GM23338 (cell line): ENCODE data around the gene FAM120A. TPM values are rescaled to one million over a fixed set of nuclear protein-coding genes. Genes with fewer than 3 reads are reported as not detected.

Experiments
- ATAC-seq: fragments of 200-7000 bp; cut with Tn5 transposase; 3 replicates; pipeline ENCODE4 v1.9.1; 2020
- DNase-seq: peaks from one replicate; pipeline ENCODE4 v3.0.0-alpha.2; 2015; ENCODE audit warnings: low spot score
- H2AFZ ChIP-seq: fragments of 200-600 bp; sonication (generic); 2 replicates; pipeline ENCODE4 v1.8.0; 2016; ENCODE audit warnings: antibody characterized with exemption, mild to moderate bottlenecking, moderate library complexity
- H3F3A ChIP-seq: fragments of 200-600 bp; sonication (generic); replicated peaks from 2 replicates; pipeline ENCODE4 v1.8.0; 2017; ENCODE audit warnings: antibody characterized with exemption, mixed run types, low read depth
- H3K27ac ChIP-seq: fragments of 200-600 bp; sonication (generic); 2 replicates; pipeline ENCODE4 v1.6.1; 2016; ENCODE audit warnings: low read depth
- H3K27me3 ChIP-seq: fragments of 200-600 bp; sonication (generic); 2 replicates; pipeline ENCODE4 v1.8.0; 2016; ENCODE audit warnings: mild to moderate bottlenecking, mixed run types, moderate library complexity; ENCODE audit not compliant: insufficient read depth
- H3K36me3 ChIP-seq: fragments of 200-600 bp; sonication (generic); 2 replicates; pipeline ENCODE4 v1.8.0; 2016; ENCODE audit warnings: mild to moderate bottlenecking; ENCODE audit not compliant: insufficient read depth
- H3K4me1 ChIP-seq: fragments of 200-600 bp; sonication (generic); 2 replicates; pipeline ENCODE4 v1.8.0; 2016; ENCODE audit warnings: mild to moderate bottlenecking, moderate library complexity; ENCODE audit not compliant: insufficient read depth
- H3K4me2 ChIP-seq: fragments of 200-600 bp; sonication (generic); 2 replicates; pipeline ENCODE4 v1.7.1; 2017; ENCODE audit warnings: mixed run types
- H3K4me3 ChIP-seq: fragments of 200-600 bp; sonication (generic); 2 replicates; pipeline ENCODE4 v1.6.1; 2016; ENCODE audit warnings: mixed run types
- H3K79me2 ChIP-seq: fragments of 200-600 bp; sonication (generic); replicated peaks from 2 replicates; pipeline ENCODE4 v1.8.0; 2017; ENCODE audit warnings: mild to moderate bottlenecking; ENCODE audit not compliant: insufficient read depth
- H3K9me2 ChIP-seq: fragments of 200-600 bp; sonication (generic); 2 replicates; pipeline ENCODE4 v1.8.0; 2017; ENCODE audit not compliant: insufficient read depth
- H4K20me1 ChIP-seq: fragments of 200-600 bp; sonication (generic); replicated peaks from 2 replicates; pipeline ENCODE4 v1.8.0; 2017; ENCODE audit warnings: mild to moderate bottlenecking; ENCODE audit not compliant: insufficient read depth
- H3K27ac Mint-ChIP-seq: 2 replicates; pipeline ENCODE4 v1.8.0; 2020; ENCODE audit warnings: inconsistent platforms, mild to moderate bottlenecking, moderate library complexity, mixed read lengths
- H3K27me3 Mint-ChIP-seq: 3 replicates; pipeline ENCODE4 v1.8.0; 2022; ENCODE audit warnings: low read depth, mild to moderate bottlenecking, moderate library complexity, mixed read lengths, inconsistent platforms; ENCODE audit not compliant: insufficient read depth, poor library complexity
- H3K36me3 Mint-ChIP-seq: 3 replicates; pipeline ENCODE4 v1.8.0; 2021; ENCODE audit warnings: low read depth, mild to moderate bottlenecking, inconsistent platforms, moderate library complexity, mixed read lengths
- H3K4me1 Mint-ChIP-seq: 3 replicates; pipeline ENCODE4 v1.8.0; 2020; ENCODE audit warnings: mild to moderate bottlenecking, inconsistent platforms, mixed read lengths
- H3K4me3 Mint-ChIP-seq: 3 replicates; pipeline ENCODE4 v1.8.0; 2021; ENCODE audit warnings: moderate library complexity, mild to moderate bottlenecking, inconsistent platforms, mixed read lengths
- H3K9me3 Mint-ChIP-seq: 3 replicates; pipeline ENCODE4 v1.8.0; 2020; ENCODE audit warnings: moderate library complexity, mild to moderate bottlenecking, inconsistent platforms, mixed read lengths
- CREB1 ChIP-seq: fragments of 250-450 bp; sonication (Bioruptor Pico); IDR thresholded peaks from 2 replicates; pipeline ENCODE4 v1.5.0; 2020; ENCODE audit warnings: low read depth, mild to moderate bottlenecking, moderate library complexity
- CTCF ChIP-seq, 2 experiments: fragments of 200-600 bp in 1 of 2; sonication (generic) in 1 of 2; conservative IDR thresholded peaks; 2 replicates each; pipeline versions ENCODE4 v1.5.1 to v1.6.1; 2016 to 2017; ENCODE audit warnings: antibody characterized with exemption in 2 of 2, low read depth in 2 of 2, mild to moderate bottlenecking in 2 of 2, moderate library complexity in 1 of 2
- EZH2phosphoT487 ChIP-seq: fragments of 200-600 bp; sonication (generic); IDR thresholded peaks from one replicate; pipeline ENCODE4 v1.8.1; 2018; ENCODE audit warnings: antibody characterized with exemption; ENCODE audit not compliant: unreplicated experiment
- JUNB ChIP-seq: IDR thresholded peaks from one replicate; pipeline ENCODE4 v1.6.1; 2016; ENCODE audit warnings: antibody characterized with exemption; ENCODE audit not compliant: unreplicated experiment
- NANOG ChIP-seq: IDR thresholded peaks from 2 replicates; pipeline ENCODE4 v1.6.1; 2016; ENCODE audit warnings: antibody characterized with exemption, borderline replicate concordance
- STAT1 ChIP-seq: IDR thresholded peaks from one replicate; pipeline ENCODE4 v1.6.1; 2016; ENCODE audit warnings: antibody characterized with exemption; ENCODE audit not compliant: unreplicated experiment
- polyA plus RNA-seq: library from polyadenylated mRNA; unstranded; fragments of >200 nt; fragmentation: Nextera tagmentation; extraction: Ambion mirVana; gene quantifications from 2 replicates; pipeline ENCODE4 v1.2.1, GENCODE V29; 2016
- total RNA-seq: library from RNA; depleted of rRNA; stranded (reverse); fragments of >200 nt; shearing (Covaris generic); gene quantifications from 2 replicates; pipeline ENCODE4 v1.2.3, GENCODE V29; 2014
- TF ChIP-seq, protein P1 (sequence below): IDR thresholded peaks from 2 replicates; pipeline ENCODE4 v1.6.1; 2016; ENCODE audit warnings: antibody characterized with exemption

FAM120A gene
- total and polyA plus RNA-seq, 2 experiments from 2014 or later, result 28.2 to 52.5 TPM

- TF ChIP-seq, protein P1, sequence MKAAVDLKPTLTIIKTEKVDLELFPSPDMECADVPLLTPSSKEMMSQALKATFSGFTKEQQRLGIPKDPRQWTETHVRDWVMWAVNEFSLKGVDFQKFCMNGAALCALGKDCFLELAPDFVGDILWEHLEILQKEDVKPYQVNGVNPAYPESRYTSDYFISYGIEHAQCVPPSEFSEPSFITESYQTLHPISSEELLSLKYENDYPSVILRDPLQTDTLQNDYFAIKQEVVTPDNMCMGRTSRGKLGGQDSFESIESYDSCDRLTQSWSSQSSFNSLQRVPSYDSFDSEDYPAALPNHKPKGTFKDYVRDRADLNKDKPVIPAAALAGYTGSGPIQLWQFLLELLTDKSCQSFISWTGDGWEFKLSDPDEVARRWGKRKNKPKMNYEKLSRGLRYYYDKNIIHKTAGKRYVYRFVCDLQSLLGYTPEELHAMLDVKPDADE, result no peak
- no peak for TF ChIP-seq STAT1
- TF ChIP-seq NANOG, result no peak
- no peak for TF ChIP-seq CTCF (conservative IDR thresholded peaks at IDR 0.05; ENCODE audit: low read depth in 2 of 2)
- no peak for TF ChIP-seq JUNB
- no peak for TF ChIP-seq CREB1 (CRISPR knock-in tag)
Observed at GRCh38 chr9:93555370-93555769, 103.9 kb downstream of the FAM120A start (continued).

GRCh38 chr9:93557366-93558137 lies 106.1 kb downstream of the FAM120A start:
- no peak overlapping the region for H3K4me3 ChIP-seq
- H3K27me3 Mint-ChIP-seq, result peaks cover 9% of the 10 kb centered on the region
- H4K20me1 ChIP-seq, result peaks cover 6% of the 10 kb centered on the region
- H3K36me3 Mint-ChIP-seq, result peaks cover 51% of the 10 kb centered on the region
- H3K79me2 ChIP-seq, result no peaks in the 10 kb centered on the region
- no peak overlapping the region for H3K4me2 ChIP-seq
- H3K27ac ChIP-seq, result no peak overlapping the region
- TF ChIP-seq CREB1 (CRISPR knock-in tag) (no peak), CTCF (conservative IDR thresholded peaks at IDR 0.05; ENCODE audit: low read depth in 2 of 2) (no peak), STAT1 (no peak), EZH2phosphoT487 (no peak)
- H3K27me3 ChIP-seq, result no peaks in the 10 kb centered on the region
- H3K4me3 Mint-ChIP-seq, result no peak overlapping the region
- H3K9me2 ChIP-seq, result no peaks in the 10 kb centered on the region
- no peak overlapping the region for H3K27ac Mint-ChIP-seq
- peaks cover 32% of the 10 kb centered on the region for H3K36me3 ChIP-seq
- H3K4me1 ChIP-seq, result peaks cover 11% of the 10 kb centered on the region; the same call in 1 of the 2 replicates
- no peaks in the 10 kb centered on the region for H3F3A ChIP-seq
- H3K9me3 Mint-ChIP-seq, result no peaks in the 10 kb centered on the region
- ATAC-seq (no peak), DNase-seq (no peak)
- peaks cover 10% of the 10 kb centered on the region; the same call in 2 of the 3 replicates for H3K4me1 Mint-ChIP-seq
- no peak overlapping the region for H2AFZ ChIP-seq
